Natural killer cell (primary cell): ENCODE measurements around the gene EXD3. TPM values are rescaled to one million over a fixed set of nuclear protein-coding genes. Genes with fewer than 3 reads are reported as not detected.

Experiments
- ATAC-seq, 3 donors: fragments of 150-1000 bp in 2 of 3; fragments of 200-7000 bp in 1 of 3; cut with Tn5 transposase; 1 replicate in 1 of 3; 2 replicates in 2 of 3; pipeline ENCODE4 v1.10.0; 2021; ENCODE audit warnings: mild to moderate bottlenecking in 2 of 3, moderate library complexity in 2 of 3
- DNase-seq, 2 donors: peaks; one replicate each; pipeline versions ENCODE4 v3.0.0 to v3.0.0-alpha.2; 2013 to 2021; ENCODE audit warnings: mixed read lengths in 1 of 2
- H3K27ac ChIP-seq: one replicate; pipeline ENCODE4 v1.5.1; 2013; ENCODE audit warnings: mild to moderate bottlenecking, low read length
- H3K27me3 ChIP-seq: one replicate; pipeline ENCODE4 v1.6.1; 2013; ENCODE audit warnings: low read length; ENCODE audit not compliant: control insufficient read depth, insufficient read depth
- H3K36me3 ChIP-seq: one replicate; pipeline ENCODE4 v1.6.1; 2013; ENCODE audit warnings: low read length; ENCODE audit not compliant: control insufficient read depth, insufficient read depth
- H3K4me1 ChIP-seq: one replicate; pipeline ENCODE4 v1.6.1; 2013; ENCODE audit warnings: low read length; ENCODE audit not compliant: control insufficient read depth, insufficient read depth
- H3K4me3 ChIP-seq: one replicate; pipeline ENCODE4 v1.5.1; 2013; ENCODE audit warnings: low read length
- H3K9me3 ChIP-seq: one replicate; pipeline ENCODE4 v1.6.1; 2013; ENCODE audit warnings: low read length; ENCODE audit not compliant: control insufficient read depth, insufficient read depth
- H3K27ac Mint-ChIP-seq, 2 donors: one replicate each; pipeline ENCODE4 v1.8.0; 2022; ENCODE audit warnings: mild to moderate bottlenecking in 2 of 2, mixed read lengths in 2 of 2, moderate library complexity in 1 of 2
- H3K27me3 Mint-ChIP-seq, 2 donors: one replicate each; pipeline ENCODE4 v1.8.0; 2022; ENCODE audit warnings: low read depth in 2 of 2, mixed read lengths in 2 of 2
- H3K36me3 Mint-ChIP-seq: one replicate; pipeline ENCODE4 v1.8.0; 2022; ENCODE audit warnings: mixed read lengths
- H3K4me1 Mint-ChIP-seq, 2 donors: one replicate each; pipeline ENCODE4 v1.8.0; 2022; ENCODE audit warnings: mixed read lengths in 2 of 2
- H3K4me3 Mint-ChIP-seq: one replicate; pipeline ENCODE4 v1.8.0; 2022; ENCODE audit warnings: mild to moderate bottlenecking, moderate library complexity, mixed read lengths
- H3K9me3 Mint-ChIP-seq, 2 donors: one replicate each; pipeline ENCODE4 v1.8.0; 2022; ENCODE audit warnings: mixed read lengths in 2 of 2
- WGBS: methylation state at CpG from one replicate; pipeline ENCODE4 v1.1.7; 2013; ENCODE audit warnings: missing lambda C conversion rate; ENCODE audit not compliant: insufficient coverage; 5-methylcytosine and 5-hydroxymethylcytosine counted together
- intact Hi-C: fragments of 100-400 bp; cut with micrococcal nuclease; formaldehyde crosslinking; loops from one replicate; pipeline ENCODE4 v1.14.2; 2022
- total RNA-seq, 4 donors: library from RNA; stranded (reverse); fragments of 120-200 nt in 1 of 4; gene quantifications; one replicate each; pipeline versions ENCODE4 v1.2.3 to v1.2.4, GENCODE V29; 2013 to 2022
- TF ChIP-seq, protein P1 (sequence below): fragments of 200-600 bp; IDR thresholded peaks from one replicate; pipeline ENCODE4 v1.8.0; 2022; ENCODE audit warnings: antibody characterized with exemption

The EXD3 gene
- total RNA-seq, 3 donors from 2014 or later (not counting 1 experiment from before 2014, with no cell fraction given) = 28.0 to 35.3 (median 29.6) TPM

DNA sequence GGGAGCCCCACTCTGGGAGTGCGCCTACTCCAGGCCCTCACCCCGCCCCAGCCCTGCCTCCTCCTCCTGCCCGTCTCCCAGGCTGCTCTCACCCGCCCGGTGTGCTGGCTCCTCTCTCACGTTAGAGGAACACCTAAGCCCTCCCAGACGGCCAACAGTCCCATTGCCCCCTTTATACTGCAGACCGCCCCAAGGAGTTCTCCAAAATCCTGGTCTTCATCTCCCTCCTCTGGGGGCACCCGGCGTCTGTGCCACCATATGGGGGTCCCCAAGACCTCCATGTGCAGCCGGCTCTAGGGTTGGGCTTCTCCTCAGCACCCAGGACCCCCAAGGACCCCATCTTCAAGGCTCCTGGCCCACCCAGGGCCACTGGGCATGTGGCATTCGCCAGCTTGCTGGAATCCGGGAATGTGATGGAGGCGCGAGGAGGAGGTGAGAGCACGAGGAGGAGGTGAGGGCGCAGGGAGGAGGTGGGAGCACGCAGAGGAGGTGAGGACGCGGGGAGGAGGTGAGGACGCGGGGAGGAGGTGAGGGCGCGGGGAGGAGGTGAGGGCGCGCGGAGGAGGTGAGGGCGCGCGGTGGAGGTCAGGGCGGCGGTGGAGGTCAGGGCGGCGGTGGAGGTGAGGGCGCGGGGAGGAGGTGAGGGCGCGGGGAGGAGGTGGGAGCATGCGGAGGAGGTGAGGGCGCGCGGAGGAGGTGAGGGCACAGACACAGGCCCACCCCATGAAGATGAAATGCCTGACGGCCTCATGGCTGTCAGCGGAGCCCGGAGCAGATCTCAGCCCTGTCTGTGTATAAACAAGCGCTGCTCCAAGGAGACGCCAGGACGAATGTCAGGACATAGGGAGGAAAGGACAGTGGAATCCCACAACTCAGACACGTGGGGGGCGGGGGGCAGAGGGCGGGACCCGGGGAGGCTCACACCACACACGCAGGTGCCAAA, 41.2 kb downstream of the EXD3 start:
- H3K27ac ChIP-seq = no peak overlapping the region
- no peaks in the 10 kb centered on the region for H3K36me3 Mint-ChIP-seq
- no peaks in the 10 kb centered on the region for H3K9me3 Mint-ChIP-seq
- H3K27ac Mint-ChIP-seq = no peak overlapping the region
- WGBS = 94% methylated on average over 53 of the region's 53 CpGs
- H3K4me3 ChIP-seq = no peak overlapping the region
- H3K27me3 Mint-ChIP-seq = no peaks in the 10 kb centered on the region
- H3K9me3 ChIP-seq = no peaks in the 10 kb centered on the region
- ATAC-seq (no peak), DNase-seq (no peak)
- H3K27me3 ChIP-seq = no peaks in the 10 kb centered on the region
- H3K4me1 ChIP-seq = peaks cover under 1% of the 10 kb centered on the region
- no peaks in the 10 kb centered on the region for H3K36me3 ChIP-seq
- no peak overlapping the region for H3K4me3 Mint-ChIP-seq
- intact Hi-C loops = no loop called here
- H3K4me1 Mint-ChIP-seq = peaks cover 0 to 5% of the 10 kb centered on the region in 2 donors
- TF ChIP-seq, protein P1, sequence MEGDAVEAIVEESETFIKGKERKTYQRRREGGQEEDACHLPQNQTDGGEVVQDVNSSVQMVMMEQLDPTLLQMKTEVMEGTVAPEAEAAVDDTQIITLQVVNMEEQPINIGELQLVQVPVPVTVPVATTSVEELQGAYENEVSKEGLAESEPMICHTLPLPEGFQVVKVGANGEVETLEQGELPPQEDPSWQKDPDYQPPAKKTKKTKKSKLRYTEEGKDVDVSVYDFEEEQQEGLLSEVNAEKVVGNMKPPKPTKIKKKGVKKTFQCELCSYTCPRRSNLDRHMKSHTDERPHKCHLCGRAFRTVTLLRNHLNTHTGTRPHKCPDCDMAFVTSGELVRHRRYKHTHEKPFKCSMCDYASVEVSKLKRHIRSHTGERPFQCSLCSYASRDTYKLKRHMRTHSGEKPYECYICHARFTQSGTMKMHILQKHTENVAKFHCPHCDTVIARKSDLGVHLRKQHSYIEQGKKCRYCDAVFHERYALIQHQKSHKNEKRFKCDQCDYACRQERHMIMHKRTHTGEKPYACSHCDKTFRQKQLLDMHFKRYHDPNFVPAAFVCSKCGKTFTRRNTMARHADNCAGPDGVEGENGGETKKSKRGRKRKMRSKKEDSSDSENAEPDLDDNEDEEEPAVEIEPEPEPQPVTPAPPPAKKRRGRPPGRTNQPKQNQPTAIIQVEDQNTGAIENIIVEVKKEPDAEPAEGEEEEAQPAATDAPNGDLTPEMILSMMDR = no peak

DNA sequence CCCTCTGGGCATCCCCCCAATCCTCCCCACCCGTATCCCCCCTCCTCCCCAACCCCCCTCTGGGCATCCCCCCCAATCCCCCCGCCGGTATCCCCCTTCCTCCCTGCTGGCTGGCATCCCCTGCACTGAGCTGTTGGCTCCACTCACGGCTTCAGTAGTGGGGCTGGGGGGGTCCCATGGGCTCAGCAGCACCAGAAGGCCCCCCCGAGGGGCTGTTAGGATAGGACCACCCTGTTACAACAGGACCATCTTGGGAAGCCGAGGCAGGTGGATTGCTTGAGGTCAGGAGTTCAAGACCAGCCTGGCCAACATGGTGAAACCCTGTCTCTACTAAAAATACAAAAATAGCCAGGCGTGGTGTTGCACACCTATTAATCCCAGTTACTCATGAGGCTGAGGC, 42.4 kb downstream of the EXD3 start:
- Mint-ChIP-seq H3K4me3 (no peak overlapping the region), H3K27me3 (no peaks in the 10 kb centered on the region), H3K27ac (no peak overlapping the region), H3K9me3 (no peaks in the 10 kb centered on the region), H3K4me1 (no peaks in the 10 kb centered on the region), H3K36me3 (no peaks in the 10 kb centered on the region)
- Histone ChIP-seq H3K9me3 (no peaks in the 10 kb centered on the region), H3K27me3 (no peaks in the 10 kb centered on the region), H3K27ac (no peak overlapping the region), H3K36me3 (no peaks in the 10 kb centered on the region), H3K4me1 (no peaks in the 10 kb centered on the region), H3K4me3 (no peak overlapping the region)
- TF ChIP-seq, protein P1 = no peak
- DNase-seq (no peak), ATAC-seq (no peak)
- intact Hi-C loops = no loop called here
- WGBS = 88% methylated on average over 4 of the region's 7 CpGs

DNA sequence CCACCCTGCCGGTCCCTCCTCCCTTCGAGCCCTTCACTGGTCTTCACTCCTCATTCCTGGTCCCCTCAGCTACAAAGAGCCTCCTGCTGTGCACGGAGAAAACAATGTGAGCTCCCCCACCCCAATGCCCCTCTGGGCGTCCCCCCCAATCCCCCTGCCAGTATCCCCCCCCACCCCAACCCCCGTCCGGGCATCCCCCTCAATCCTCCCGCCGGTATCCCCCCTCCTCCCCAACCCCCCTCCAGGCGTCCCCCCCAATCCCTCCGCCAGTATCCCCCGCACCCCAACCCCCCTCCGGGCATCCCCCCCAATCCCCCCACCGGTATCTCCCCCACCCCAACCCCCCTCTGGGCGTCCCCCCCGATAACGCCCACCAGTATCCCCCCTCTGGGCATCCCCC, 42.8 kb downstream of the EXD3 start:
- intact Hi-C loops = no loop called here
- TF ChIP-seq, protein P1 = no peak
- no peaks in the 10 kb centered on the region for H3K36me3 ChIP-seq
- no peaks in the 10 kb centered on the region for H3K9me3 ChIP-seq
- H3K36me3 Mint-ChIP-seq = no peaks in the 10 kb centered on the region
- no peak overlapping the region for H3K27ac Mint-ChIP-seq
- H3K9me3 Mint-ChIP-seq = no peaks in the 10 kb centered on the region
- H3K27me3 Mint-ChIP-seq = no peaks in the 10 kb centered on the region
- DNase-seq (no peak), ATAC-seq (no peak)
- no peak overlapping the region for H3K4me3 ChIP-seq
- no peaks in the 10 kb centered on the region for H3K4me1 ChIP-seq
- no peaks in the 10 kb centered on the region for H3K4me1 Mint-ChIP-seq
- WGBS = 100% methylated on average over 2 of the region's 16 CpGs
- H3K27me3 ChIP-seq = no peaks in the 10 kb centered on the region
- no peak overlapping the region for H3K4me3 Mint-ChIP-seq
- no peak overlapping the region for H3K27ac ChIP-seq
